Liver (tissue), 3 donors: Measurements from ENCODE around the gene ZDHHC5.

Experiments used
- ATF3 ChIP-seq: IDR thresholded peaks from 2 replicates; pipeline ENCODE4 v1.6.1; 2016; ENCODE audit warnings: antibody characterized with exemption
- CTCF ChIP-seq: fragments of 150-350 bp; IDR thresholded peaks from 2 replicates; pipeline ENCODE4 v1.5.1; 2017; ENCODE audit warnings: improper control_type of control experiment, low read depth, low read length; ENCODE audit not compliant: missing input control
- HNF4A ChIP-seq, 2 donors: conservative IDR thresholded peaks; 2 replicates each; pipeline ENCODE4 v1.6.1; 2016; ENCODE audit warnings: antibody characterized with exemption in 2 of 2, mild to moderate bottlenecking in 2 of 2
- MAX ChIP-seq: IDR thresholded peaks from 2 replicates; pipeline ENCODE4 v1.6.1; 2016; ENCODE audit warnings: antibody characterized with exemption
- RAD21 ChIP-seq, 2 donors: IDR thresholded peaks; 2 replicates each; pipeline ENCODE4 v1.6.1; 2016; ENCODE audit warnings: antibody characterized with exemption in 2 of 2, mild to moderate bottlenecking in 2 of 2
- SP1 ChIP-seq: IDR thresholded peaks from 2 replicates; pipeline ENCODE4 v1.6.1; 2018; ENCODE audit warnings: antibody characterized with exemption, mild to moderate bottlenecking
- TAF1 ChIP-seq: conservative IDR thresholded peaks from 2 replicates; pipeline ENCODE4 v1.6.1; 2016; ENCODE audit warnings: antibody characterized with exemption, mild to moderate bottlenecking
- YY1 ChIP-seq: IDR thresholded peaks from 2 replicates; pipeline ENCODE4 v1.6.1; 2016; ENCODE audit warnings: antibody characterized with exemption, mild to moderate bottlenecking
- TF ChIP-seq, protein P1 (sequence below): IDR thresholded peaks from 2 replicates; pipeline ENCODE4 v1.6.1; 2016; ENCODE audit warnings: antibody characterized with exemption, mild to moderate bottlenecking
- donor health status: healthy.
- donor health status: healthy.

GRCh38 chr11:57647372-57647771 lies 20.5 kb upstream of the ZDHHC5 start:
- no peak for TF ChIP-seq MAX
- TF ChIP-seq ATF3 = no peak
- TF ChIP-seq, protein P1, sequence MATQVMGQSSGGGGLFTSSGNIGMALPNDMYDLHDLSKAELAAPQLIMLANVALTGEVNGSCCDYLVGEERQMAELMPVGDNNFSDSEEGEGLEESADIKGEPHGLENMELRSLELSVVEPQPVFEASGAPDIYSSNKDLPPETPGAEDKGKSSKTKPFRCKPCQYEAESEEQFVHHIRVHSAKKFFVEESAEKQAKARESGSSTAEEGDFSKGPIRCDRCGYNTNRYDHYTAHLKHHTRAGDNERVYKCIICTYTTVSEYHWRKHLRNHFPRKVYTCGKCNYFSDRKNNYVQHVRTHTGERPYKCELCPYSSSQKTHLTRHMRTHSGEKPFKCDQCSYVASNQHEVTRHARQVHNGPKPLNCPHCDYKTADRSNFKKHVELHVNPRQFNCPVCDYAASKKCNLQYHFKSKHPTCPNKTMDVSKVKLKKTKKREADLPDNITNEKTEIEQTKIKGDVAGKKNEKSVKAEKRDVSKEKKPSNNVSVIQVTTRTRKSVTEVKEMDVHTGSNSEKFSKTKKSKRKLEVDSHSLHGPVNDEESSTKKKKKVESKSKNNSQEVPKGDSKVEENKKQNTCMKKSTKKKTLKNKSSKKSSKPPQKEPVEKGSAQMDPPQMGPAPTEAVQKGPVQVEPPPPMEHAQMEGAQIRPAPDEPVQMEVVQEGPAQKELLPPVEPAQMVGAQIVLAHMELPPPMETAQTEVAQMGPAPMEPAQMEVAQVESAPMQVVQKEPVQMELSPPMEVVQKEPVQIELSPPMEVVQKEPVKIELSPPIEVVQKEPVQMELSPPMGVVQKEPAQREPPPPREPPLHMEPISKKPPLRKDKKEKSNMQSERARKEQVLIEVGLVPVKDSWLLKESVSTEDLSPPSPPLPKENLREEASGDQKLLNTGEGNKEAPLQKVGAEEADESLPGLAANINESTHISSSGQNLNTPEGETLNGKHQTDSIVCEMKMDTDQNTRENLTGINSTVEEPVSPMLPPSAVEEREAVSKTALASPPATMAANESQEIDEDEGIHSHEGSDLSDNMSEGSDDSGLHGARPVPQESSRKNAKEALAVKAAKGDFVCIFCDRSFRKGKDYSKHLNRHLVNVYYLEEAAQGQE = no peak
- no peak for TF ChIP-seq CTCF
- TF ChIP-seq SP1 = no peak
- no peak for TF ChIP-seq TAF1
- TF ChIP-seq RAD21 (IDR thresholded peaks at IDR 0.05) = no peak
- no peak for TF ChIP-seq HNF4A (conservative IDR thresholded peaks at IDR 0.05)
- TF ChIP-seq YY1 = no peak
